ENCODE data around the gene CRB3.
"Not testable (repeated sequence)": the region's sequence is repeated elsewhere in the genome, so short reads cannot be mapped to it uniquely, and the experiment has no call there.

The CRB3 gene

DNA sequence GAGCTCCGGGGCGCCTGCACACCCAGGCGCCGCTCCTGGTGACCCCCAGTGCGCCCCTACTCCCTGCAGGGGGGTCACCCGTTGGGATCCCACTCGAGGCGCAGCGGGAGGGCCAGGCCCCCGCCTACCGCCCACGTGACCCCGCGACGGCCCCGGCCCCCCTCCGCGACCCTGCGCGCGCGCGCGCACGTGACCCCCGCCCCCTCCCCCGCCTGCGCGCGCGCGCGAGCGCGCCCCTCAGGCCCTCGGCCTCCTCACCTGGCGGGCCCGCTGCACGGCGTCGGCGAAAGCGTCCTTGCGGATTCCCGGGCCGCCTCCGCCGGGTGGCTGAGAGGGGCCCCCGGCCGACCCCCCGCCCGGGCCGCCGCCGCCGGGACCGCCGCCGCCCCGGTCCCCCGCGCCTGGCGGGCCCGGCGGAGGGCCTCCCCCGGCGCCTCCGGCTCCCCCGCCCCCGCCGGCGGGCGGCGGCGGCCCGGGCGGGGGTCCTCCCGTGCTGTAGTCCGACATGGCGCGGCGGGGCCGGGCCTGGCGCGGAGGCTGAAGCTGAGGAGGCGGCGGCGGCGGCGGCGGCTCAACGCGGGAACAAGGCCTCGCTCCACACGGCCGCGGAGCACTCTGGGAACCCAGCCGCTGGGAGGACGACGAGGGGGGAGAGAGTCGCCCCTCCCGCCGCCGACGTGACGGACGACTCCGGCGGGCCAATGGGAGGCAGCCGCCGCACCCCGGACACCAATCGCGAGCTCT is 39.7 kb upstream of the CRB3 start, which contains the start of gene KHSRP:
Gene KHSRP, minus strand, starts transcription at position 617 of the 744 bp plus-strand sequence. Its CDS starts 110 bp downstream, at position 507.
- H3K36me3 ChIP-seq (ENCODE audit: control insufficient read depth in 2 of 2, insufficient read depth in 2 of 2, low read length in 2 of 2), result peaks cover 12 to 14% of the 10 kb centered on the region in 2 donors
- H3K4me1 ChIP-seq (ENCODE audit: control insufficient read depth, insufficient read depth, low read length), result peaks cover 32% of the 10 kb centered on the region
- peak within 1 kb of the TSS; percentile 85 to 96 for H3K4me3 ChIP-seq (ENCODE audit: low read length in 2 of 2)
- H3K27ac ChIP-seq (ENCODE audit: low read length), result peak within 1 kb of the TSS; percentile 88
- peak within 1 kb of the TSS; percentile 86 to 89 for H3K9ac ChIP-seq (ENCODE audit: low read length in 2 of 2)
- peaks cover 0 to 2% of the 10 kb centered on the region in 2 donors for H3K27me3 ChIP-seq (ENCODE audit: control insufficient read depth in 1 of 2, insufficient read depth in 2 of 2, low read length in 2 of 2)
- H3K9me3 ChIP-seq (ENCODE audit: control insufficient read depth in 2 of 2, low read length in 2 of 2), result peaks cover 0 to 4% of the 10 kb centered on the region in 2 donors

DNA sequence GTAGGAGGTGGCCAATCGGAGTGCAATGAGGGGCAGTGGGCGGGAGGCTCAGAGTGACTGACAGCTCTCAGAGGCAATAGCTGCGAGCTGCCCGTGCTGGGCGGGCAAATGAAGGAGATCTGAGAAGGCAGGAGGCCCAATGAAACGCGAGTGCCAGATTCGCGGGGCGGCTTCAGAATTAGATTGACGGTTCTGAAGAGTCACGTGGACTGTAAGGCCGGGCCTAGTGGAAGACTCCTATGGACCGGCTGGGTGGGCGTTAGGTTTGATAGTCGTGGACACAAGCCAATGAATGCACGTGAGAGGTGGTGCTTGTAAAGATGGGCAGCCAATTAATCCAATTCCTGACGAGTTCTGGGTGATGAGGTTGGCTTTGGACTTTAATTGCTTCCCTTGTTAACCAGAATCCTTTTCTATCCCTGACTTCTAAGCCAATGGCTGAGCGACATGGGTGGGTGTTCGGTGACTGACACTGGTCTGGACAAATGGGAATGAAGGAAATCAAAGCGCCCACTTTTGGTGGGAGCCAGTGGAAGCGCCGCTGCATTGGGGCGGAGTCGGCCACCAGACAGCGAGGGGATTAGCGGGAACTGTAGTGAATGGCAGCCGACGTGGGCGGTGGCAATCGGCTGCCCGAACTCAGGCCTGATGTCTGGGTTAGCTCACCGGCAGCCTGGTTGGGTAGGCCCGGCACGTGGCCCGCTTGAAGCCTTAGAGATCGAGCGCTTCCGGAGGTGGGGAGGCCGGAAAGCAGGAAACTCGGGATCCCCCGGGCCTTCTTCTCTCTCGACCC is 38.9 kb upstream of the CRB3 start:
- Histone ChIP-seq H3K27ac (ENCODE audit: low read length) (peak overlapping the region; percentile 88), H3K9me3 (ENCODE audit: control insufficient read depth in 2 of 2, low read length in 2 of 2) (peaks cover 0 to 4% of the 10 kb centered on the region in 2 donors), H3K27me3 (ENCODE audit: control insufficient read depth in 1 of 2, insufficient read depth in 2 of 2, low read length in 2 of 2) (peaks cover 0 to 2% of the 10 kb centered on the region in 2 donors), H3K9ac (ENCODE audit: low read length in 2 of 2) (peak overlapping the region; percentile 16 to 47), H3K4me3 (ENCODE audit: low read length in 2 of 2) (peak overlapping the region; percentile 26 to 54), H3K4me1 (ENCODE audit: control insufficient read depth, insufficient read depth, low read length) (peaks cover 30% of the 10 kb centered on the region), H3K36me3 (ENCODE audit: control insufficient read depth in 2 of 2, insufficient read depth in 2 of 2, low read length in 2 of 2) (peaks cover 7% of the 10 kb centered on the region in 2 donors)

DNA sequence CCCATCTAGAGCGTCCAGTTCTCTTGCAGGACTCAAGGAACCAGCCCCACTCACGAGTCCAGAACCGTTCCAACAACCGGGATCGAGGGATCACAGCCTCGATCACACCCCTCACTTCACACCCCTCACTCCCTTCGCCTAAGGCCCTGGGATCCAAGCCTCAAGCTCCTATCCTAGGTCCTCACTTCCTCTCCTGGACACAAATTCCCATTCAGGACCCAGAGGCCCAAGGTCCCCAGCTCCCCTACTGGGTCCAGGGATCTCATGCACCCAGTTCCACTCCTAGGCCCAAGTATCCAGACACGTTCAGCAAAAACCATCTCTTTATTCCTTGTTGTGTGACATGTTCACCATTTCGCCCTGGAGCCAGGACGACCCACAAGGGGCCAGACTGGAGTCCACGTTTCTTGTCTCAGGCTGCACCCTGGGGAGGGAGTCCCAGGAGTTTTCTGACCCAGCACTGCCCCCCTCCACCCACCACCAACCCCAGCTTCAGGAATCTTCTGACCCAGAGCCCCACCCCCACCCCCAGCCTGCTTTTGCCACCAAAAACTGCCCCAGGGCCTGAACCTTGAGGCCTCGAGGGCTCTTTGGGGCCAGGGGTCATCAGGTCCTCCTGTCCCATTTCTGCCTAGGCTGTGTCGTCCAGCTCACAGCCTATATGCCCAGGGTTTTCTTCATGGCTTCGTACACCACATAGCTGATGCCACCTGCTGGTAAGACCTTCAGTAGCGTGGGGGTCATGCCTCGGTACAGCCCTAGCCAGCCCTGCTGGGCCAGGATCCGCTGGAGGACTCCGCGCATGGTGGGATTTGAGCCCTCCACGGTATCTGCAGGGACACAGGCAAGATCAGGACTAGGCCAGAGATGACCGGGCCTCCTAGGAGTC is 38.1 kb upstream of the CRB3 start:
- peaks cover 0 to 4% of the 10 kb centered on the region in 2 donors for H3K9me3 ChIP-seq (ENCODE audit: control insufficient read depth in 2 of 2, low read length in 2 of 2)
- peaks cover 30% of the 10 kb centered on the region for H3K4me1 ChIP-seq (ENCODE audit: control insufficient read depth, insufficient read depth, low read length)
- peak overlapping the region; percentile 26 to 54 for H3K4me3 ChIP-seq (ENCODE audit: low read length in 2 of 2)
- H3K36me3 ChIP-seq (ENCODE audit: control insufficient read depth in 2 of 2, insufficient read depth in 2 of 2, low read length in 2 of 2), result peaks cover 0 to 4% of the 10 kb centered on the region in 2 donors
- peak overlapping the region; percentile 88 for H3K27ac ChIP-seq (ENCODE audit: low read length)
- H3K27me3 ChIP-seq (ENCODE audit: control insufficient read depth in 1 of 2, insufficient read depth in 2 of 2, low read length in 2 of 2), result peaks cover 0 to 2% of the 10 kb centered on the region in 2 donors
- peak overlapping the region; percentile 16 to 47 for H3K9ac ChIP-seq (ENCODE audit: low read length in 2 of 2)

DNA sequence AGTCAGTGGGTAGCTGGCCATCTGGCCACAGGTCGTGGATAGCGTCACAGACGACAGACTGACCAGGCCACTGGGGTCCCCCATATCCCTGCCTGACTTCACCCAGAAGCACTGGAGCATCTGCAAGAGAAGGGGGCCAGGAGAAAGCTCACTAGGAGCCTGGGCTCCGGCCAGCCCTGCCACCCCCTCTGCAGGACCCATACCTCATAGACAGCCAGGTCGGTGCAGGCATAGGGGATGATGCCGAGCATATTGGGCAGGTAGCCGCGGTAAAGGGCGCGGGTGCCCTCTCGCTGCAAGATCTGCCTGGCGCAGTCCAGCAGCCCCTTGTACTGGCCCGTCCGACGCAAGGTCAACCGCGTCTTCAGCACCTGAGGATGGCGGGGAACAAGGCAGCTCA is 36.9 kb upstream of the CRB3 start:
- Histone ChIP-seq H3K4me3 (ENCODE audit: low read length in 2 of 2) (no peak overlapping the region), H3K36me3 (ENCODE audit: control insufficient read depth in 2 of 2, insufficient read depth in 2 of 2, low read length in 2 of 2) (no peaks in the 10 kb centered on the region), H3K4me1 (ENCODE audit: control insufficient read depth, insufficient read depth, low read length) (peaks cover 24% of the 10 kb centered on the region), H3K9me3 (ENCODE audit: control insufficient read depth in 2 of 2, low read length in 2 of 2) (peaks cover 0 to 4% of the 10 kb centered on the region in 2 donors), H3K27ac (ENCODE audit: low read length) (no peak overlapping the region), H3K27me3 (ENCODE audit: control insufficient read depth in 1 of 2, insufficient read depth in 2 of 2, low read length in 2 of 2) (peaks cover 0 to 2% of the 10 kb centered on the region in 2 donors), H3K9ac (ENCODE audit: low read length in 2 of 2) (no peak overlapping the region)

DNA sequence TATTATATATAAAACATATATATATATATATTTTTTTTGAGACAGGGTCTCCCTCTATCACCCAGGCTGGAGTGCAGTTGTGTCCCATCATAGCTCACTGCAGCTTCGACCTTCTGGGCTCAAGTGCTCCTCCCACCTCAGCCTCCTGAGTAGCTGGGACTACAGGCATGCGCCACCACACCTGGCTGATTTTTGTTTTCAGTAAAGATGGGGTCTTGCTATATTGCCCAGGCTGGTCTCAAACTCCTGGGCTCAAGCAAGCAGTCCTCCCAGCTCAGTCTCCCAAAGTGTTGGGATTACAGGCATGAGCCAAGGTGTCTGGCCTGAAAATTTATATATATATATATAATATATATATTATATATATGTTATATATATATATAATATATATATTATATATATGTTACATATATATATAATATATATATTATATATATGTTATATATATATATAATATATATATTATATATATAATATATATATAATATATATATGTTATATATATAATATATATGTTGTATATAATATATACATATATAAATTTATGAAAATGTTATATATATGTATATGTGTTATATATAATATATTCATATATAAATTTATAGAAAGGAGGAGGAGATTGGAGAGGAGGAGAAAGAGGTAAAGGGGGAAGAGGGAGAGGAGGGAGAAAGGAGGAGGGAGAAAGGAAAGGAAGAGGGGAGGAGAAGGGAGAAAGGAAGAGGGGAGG is 35.2 kb upstream of the CRB3 start:
- H3K9me3 ChIP-seq (ENCODE audit: control insufficient read depth in 2 of 2, low read length in 2 of 2); H3K27me3 ChIP-seq (ENCODE audit: control insufficient read depth in 1 of 2, insufficient read depth in 2 of 2, low read length in 2 of 2); H3K27ac ChIP-seq (ENCODE audit: low read length); H3K9ac ChIP-seq (ENCODE audit: low read length in 2 of 2); H3K36me3 ChIP-seq (ENCODE audit: control insufficient read depth in 2 of 2, insufficient read depth in 2 of 2, low read length in 2 of 2); H3K4me3 ChIP-seq (ENCODE audit: low read length in 2 of 2); H3K4me1 ChIP-seq (ENCODE audit: control insufficient read depth, insufficient read depth, low read length): not testable (repeated sequence)

DNA sequence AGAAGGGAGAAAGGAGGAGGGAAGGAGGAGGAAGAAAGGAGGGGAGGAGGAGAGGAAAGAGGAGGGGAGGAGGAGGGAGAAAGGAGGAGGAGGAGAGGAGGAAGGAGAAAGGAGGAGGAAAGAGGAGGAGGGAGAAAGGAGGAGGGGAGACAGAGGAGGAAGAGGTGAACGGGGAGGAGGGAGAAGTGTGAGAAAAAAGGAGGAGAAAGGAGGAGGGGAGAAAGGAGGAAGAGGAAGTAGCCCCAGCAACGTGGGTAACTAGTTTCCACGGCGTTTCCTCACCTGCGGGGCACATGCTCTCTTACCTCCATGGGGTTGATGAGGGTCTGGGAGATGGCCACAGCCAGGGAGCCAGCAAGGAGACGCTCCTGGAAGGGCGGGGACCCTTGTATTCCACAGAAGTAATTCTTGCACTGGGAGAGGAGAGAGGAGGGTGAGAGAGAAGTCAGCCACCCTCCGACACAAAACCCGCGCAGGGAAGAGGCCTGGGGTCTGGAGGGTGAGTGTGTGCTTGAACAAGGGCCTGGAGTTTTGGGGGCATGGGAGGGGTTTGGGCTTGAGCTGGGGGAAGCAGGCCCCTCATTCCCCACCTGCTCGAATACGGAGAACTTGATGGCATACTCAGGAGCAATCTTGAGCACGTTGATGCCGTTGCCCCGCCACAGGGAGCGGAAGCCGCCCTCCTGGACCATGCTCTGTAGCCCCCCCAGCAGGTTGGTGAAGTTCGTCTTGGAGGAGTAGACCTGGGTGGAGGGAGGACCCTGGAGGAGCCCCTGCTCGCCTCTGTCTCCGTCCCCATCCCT is 34.5 kb upstream of the CRB3 start:
- Histone ChIP-seq H3K9ac (ENCODE audit: low read length in 2 of 2) (no peak overlapping the region), H3K27ac (ENCODE audit: low read length) (no peak overlapping the region), H3K27me3 (ENCODE audit: control insufficient read depth in 1 of 2, insufficient read depth in 2 of 2, low read length in 2 of 2) (peaks cover 0 to 2% of the 10 kb centered on the region in 2 donors), H3K9me3 (ENCODE audit: control insufficient read depth in 2 of 2, low read length in 2 of 2) (peaks cover 0 to 4% of the 10 kb centered on the region in 2 donors), H3K36me3 (ENCODE audit: control insufficient read depth in 2 of 2, insufficient read depth in 2 of 2, low read length in 2 of 2) (no peaks in the 10 kb centered on the region), H3K4me3 (ENCODE audit: low read length in 2 of 2) (no peak overlapping the region), H3K4me1 (ENCODE audit: control insufficient read depth, insufficient read depth, low read length) (peaks cover 5% of the 10 kb centered on the region)

DNA sequence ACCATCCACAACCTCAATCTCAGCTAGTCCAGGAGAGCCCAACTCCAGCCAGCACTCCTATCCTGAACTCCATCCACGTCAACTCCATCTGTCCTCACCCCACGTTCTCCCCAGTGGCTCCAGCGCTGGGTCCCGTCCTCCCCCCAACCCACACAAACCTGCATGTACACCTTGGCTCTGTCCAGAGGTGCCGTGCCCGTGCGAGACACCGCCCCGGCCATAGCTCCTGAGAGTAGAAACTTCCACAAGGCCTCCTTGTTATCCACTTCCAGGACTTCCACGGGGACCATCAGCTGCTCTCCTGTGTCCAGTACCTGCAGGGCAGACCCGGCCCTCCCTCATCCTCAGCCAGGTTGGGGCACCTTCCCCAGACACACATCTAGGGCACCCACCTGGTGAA is 32.2 kb upstream of the CRB3 start:
- no peaks in the 10 kb centered on the region for H3K36me3 ChIP-seq (ENCODE audit: control insufficient read depth in 2 of 2, insufficient read depth in 2 of 2, low read length in 2 of 2)
- no peaks in the 10 kb centered on the region for H3K4me1 ChIP-seq (ENCODE audit: control insufficient read depth, insufficient read depth, low read length)
- H3K27me3 ChIP-seq (ENCODE audit: control insufficient read depth in 1 of 2, insufficient read depth in 2 of 2, low read length in 2 of 2), result peaks cover 0 to 2% of the 10 kb centered on the region in 2 donors
- H3K4me3 ChIP-seq (ENCODE audit: low read length in 2 of 2), result no peak overlapping the region
- no peak overlapping the region for H3K27ac ChIP-seq (ENCODE audit: low read length)
- H3K9ac ChIP-seq (ENCODE audit: low read length in 2 of 2), result no peak overlapping the region
- no peaks in the 10 kb centered on the region for H3K9me3 ChIP-seq (ENCODE audit: control insufficient read depth in 2 of 2, low read length in 2 of 2)

DNA sequence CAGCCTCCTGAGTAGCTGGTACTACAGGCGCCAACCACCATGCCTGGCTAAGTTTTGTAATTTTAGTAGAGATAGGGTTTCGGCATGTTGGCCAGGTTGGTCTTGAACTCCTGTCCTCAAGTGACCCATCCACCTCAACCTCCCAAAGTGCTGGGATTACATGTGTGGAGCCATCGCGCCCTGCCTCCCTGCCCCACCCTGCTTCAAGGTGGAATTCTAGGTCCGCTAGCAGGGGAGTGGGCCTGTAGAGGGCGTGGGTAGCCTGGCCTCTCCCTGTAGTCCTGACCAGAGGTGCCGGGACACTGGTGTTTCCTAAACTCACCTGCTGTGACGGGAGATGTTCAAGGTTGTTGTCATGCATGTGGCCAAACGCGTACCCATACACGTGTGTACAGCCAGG is 30.9 kb upstream of the CRB3 start:
- Histone ChIP-seq H3K27me3 (ENCODE audit: control insufficient read depth in 1 of 2, insufficient read depth in 2 of 2, low read length in 2 of 2) (no peaks in the 10 kb centered on the region), H3K9me3 (ENCODE audit: control insufficient read depth in 2 of 2, low read length in 2 of 2) (no peaks in the 10 kb centered on the region), H3K9ac (ENCODE audit: low read length in 2 of 2) (no peak overlapping the region), H3K4me1 (ENCODE audit: control insufficient read depth, insufficient read depth, low read length) (no peaks in the 10 kb centered on the region), H3K36me3 (ENCODE audit: control insufficient read depth in 2 of 2, insufficient read depth in 2 of 2, low read length in 2 of 2) (no peaks in the 10 kb centered on the region), H3K4me3 (ENCODE audit: low read length in 2 of 2) (no peak overlapping the region), H3K27ac (ENCODE audit: low read length) (no peak overlapping the region)

DNA sequence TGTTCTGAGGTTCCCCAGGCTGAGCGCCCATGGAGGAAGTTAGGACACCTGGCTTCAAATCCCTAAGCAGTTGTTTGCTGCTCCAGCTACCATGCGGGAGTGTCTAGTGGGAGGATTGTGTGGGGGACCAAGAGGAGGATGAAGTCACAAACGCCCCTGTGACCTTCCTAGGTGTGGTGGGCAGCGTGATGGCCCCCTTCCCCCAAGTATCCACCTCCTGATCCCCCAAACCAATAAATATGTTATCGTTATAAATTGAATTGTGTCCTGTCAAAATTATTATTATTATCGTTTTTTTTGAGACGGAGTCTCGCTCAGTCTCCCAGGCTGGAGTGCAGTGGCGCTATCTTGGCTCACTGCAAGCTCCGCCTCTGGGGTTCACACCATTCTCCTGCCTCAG is 30.4 kb upstream of the CRB3 start, which contains the start of gene SLC25A41:
Gene SLC25A41, minus strand, starts transcription at position 101 of the 400 bp plus-strand sequence. Its CDS starts 70 bp downstream, at position 31.
- Histone ChIP-seq H3K27ac (ENCODE audit: low read length) (no peak within 1 kb of the TSS), H3K36me3 (ENCODE audit: control insufficient read depth in 2 of 2, insufficient read depth in 2 of 2, low read length in 2 of 2) (no peaks in the 10 kb centered on the region), H3K9me3 (ENCODE audit: control insufficient read depth in 2 of 2, low read length in 2 of 2) (no peaks in the 10 kb centered on the region)

More for the DNA sequence above, 30.4 kb upstream of the CRB3 start, which contains the start of gene SLC25A41:
- Histone ChIP-seq H3K4me3 (ENCODE audit: low read length in 2 of 2) (no peak within 1 kb of the TSS), H3K4me1 (ENCODE audit: control insufficient read depth, insufficient read depth, low read length) (no peaks in the 10 kb centered on the region), H3K27me3 (ENCODE audit: control insufficient read depth in 1 of 2, insufficient read depth in 2 of 2, low read length in 2 of 2) (no peaks in the 10 kb centered on the region), H3K9ac (ENCODE audit: low read length in 2 of 2) (no peak within 1 kb of the TSS)

Data from stomach smooth muscle (tissue), 2 donors.